Measurements from ENCODE around the gene PIGQ. TPM values are rescaled to one million over a fixed set of nuclear protein-coding genes. Genes with fewer than 3 reads are reported as not detected.

Gene PIGQ
- total and polyA plus RNA-seq, 2 of the 4 experiments (the other 2 are of a cell fraction): 5.9 to 36.8 TPM

GRCh38 chr16:554640-555365, 15.0 kb upstream of the PIGQ start:
- intact Hi-C loops (cut with micrococcal nuclease) (no loop called here), dilution Hi-C loops (cut with HindIII; ENCODE audit: low sequenced_read_pairs, unreplicated experiment) (no loop called here), in situ Hi-C loops (cut with MboI; ENCODE audit: low sequenced_read_pairs) (no loop called here)
- Histone ChIP-seq H3K9me3 (ENCODE audit: control insufficient read depth, insufficient read depth, low read length) (no peaks in the 10 kb centered on the region), H2BK20ac (ENCODE audit: low read depth, low read length) (no peak overlapping the region), H2AFZ (replicated peaks; ENCODE audit: low read length, poor library complexity) (peak overlapping the region; percentile 53), H3K4me3 (ENCODE audit: insufficient read depth, low read depth, low read length) (no peak overlapping the region), H3K36me3 (ENCODE audit: control insufficient read depth, insufficient read depth, low read length) (peaks cover 16% of the 10 kb centered on the region), H3K4ac (ENCODE audit: low read depth, low read length) (no peak overlapping the region), H3K9ac (ENCODE audit: low read depth, low read length) (no peak overlapping the region), H4K20me1 (ENCODE audit: insufficient read depth, low read length) (peaks cover 9% of the 10 kb centered on the region; the same call in 1 of the 2 replicates), H3K18ac (ENCODE audit: low read depth, low read length) (no peak overlapping the region), H2BK5ac (ENCODE audit: low read depth, low read length, poor library complexity, severe bottlenecking) (peak overlapping the region; percentile 46), H4K91ac (ENCODE audit: insufficient read depth, low read depth, low read length) (no peak overlapping the region), H3K27me3 (ENCODE audit: control insufficient read depth, insufficient read depth, low read length) (peaks cover 22% of the 10 kb centered on the region), H3K9me1 (ENCODE audit: insufficient read depth, low read length) (no peaks in the 10 kb centered on the region), H3K4me1 (ENCODE audit: control insufficient read depth, insufficient read depth, low read length) (0 out of 2 replicates have a peak, but pooled peaks cover 3% of the 10 kb centered on the region), H3K4me2 (ENCODE audit: low read depth, low read length) (no peak overlapping the region), H3K14ac (replicated peaks; ENCODE audit: low read depth, low read length) (no peak overlapping the region), H2BK15ac (ENCODE audit: low read depth, low read length) (no peak overlapping the region), H3K23ac (ENCODE audit: low read depth, low read length) (no peak overlapping the region), H2AK5ac (ENCODE audit: low read depth, low read length) (no peak overlapping the region), H3K27ac (ENCODE audit: insufficient read depth, low read length) (no peak overlapping the region), H4K5ac (ENCODE audit: low read depth, low read length) (no peak overlapping the region), H3K79me1 (ENCODE audit: low read depth in 1 of 2, low read length in 2 of 2) (no peaks in the 10 kb centered on the region; a peak in 1 of 4 replicates), H4K8ac (ENCODE audit: low read depth in 2 of 2, low read length in 2 of 2) (no peak overlapping the region), H2BK120ac (ENCODE audit: low read depth, low read length) (no peak overlapping the region), H3K56ac (ENCODE audit: extremely low read depth, insufficient read depth, low read length) (no peak overlapping the region), H2AK9ac (replicated peaks; ENCODE audit: low read depth, low read length, poor library complexity) (peak overlapping the region; percentile 58)
- BruUV-seq (replicated peaks): no TSS peak
- WGBS, 2 experiments (ENCODE audit: extremely low coverage in 2 of 2, insufficient read length in 1 of 2): 64% methylated on average over 21 of the region's 54 CpGs; no CpG with 5 or more reads in 1 of the 2 experiments
- ATAC-seq (ENCODE audit: low read depth) (peak; percentile 50), DNase-seq (peak; percentile 52)
- TF ChIP-seq MAZ (IDR thresholded peaks at IDR 0.05; ENCODE audit: borderline replicate concordance, low read depth, low read length) (peak; percentile 37; the same call in 1 of the 2 replicates), USF2 (IDR thresholded peaks at IDR 0.05; ENCODE audit: low read depth, low read length) (no peak), NFE2L2 (IDR thresholded peaks at IDR 0.05; ENCODE audit: low read depth, low read length) (no peak), POLR2A (IDR thresholded peaks at IDR 0.05; ENCODE audit: low read depth, low read length) (no peak), RCOR1 (IDR thresholded peaks at IDR 0.05; ENCODE audit: insufficient replicate concordance, low read length) (no peak), FOS (IDR thresholded peaks at IDR 0.05; ENCODE audit: low read depth, low read length) (0 out of 2 replicates have a peak, but pooled peaks have one; percentile 9), CHD1 (IDR thresholded peaks at IDR 0.05; ENCODE audit: low read depth, low read length) (no peak), CEBPB (IDR thresholded peaks at IDR 0.05; ENCODE audit: low read depth, low read length) (no peak), MAFK (IDR thresholded peaks at IDR 0.05; ENCODE audit: low read depth, low read length) (no peak)
- TF ChIP-seq, protein P1, sequence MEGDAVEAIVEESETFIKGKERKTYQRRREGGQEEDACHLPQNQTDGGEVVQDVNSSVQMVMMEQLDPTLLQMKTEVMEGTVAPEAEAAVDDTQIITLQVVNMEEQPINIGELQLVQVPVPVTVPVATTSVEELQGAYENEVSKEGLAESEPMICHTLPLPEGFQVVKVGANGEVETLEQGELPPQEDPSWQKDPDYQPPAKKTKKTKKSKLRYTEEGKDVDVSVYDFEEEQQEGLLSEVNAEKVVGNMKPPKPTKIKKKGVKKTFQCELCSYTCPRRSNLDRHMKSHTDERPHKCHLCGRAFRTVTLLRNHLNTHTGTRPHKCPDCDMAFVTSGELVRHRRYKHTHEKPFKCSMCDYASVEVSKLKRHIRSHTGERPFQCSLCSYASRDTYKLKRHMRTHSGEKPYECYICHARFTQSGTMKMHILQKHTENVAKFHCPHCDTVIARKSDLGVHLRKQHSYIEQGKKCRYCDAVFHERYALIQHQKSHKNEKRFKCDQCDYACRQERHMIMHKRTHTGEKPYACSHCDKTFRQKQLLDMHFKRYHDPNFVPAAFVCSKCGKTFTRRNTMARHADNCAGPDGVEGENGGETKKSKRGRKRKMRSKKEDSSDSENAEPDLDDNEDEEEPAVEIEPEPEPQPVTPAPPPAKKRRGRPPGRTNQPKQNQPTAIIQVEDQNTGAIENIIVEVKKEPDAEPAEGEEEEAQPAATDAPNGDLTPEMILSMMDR (conservative IDR thresholded peaks at IDR 0.05; ENCODE audit: low read depth, low read length): no peak
- POLR2A ChIA-PET (ENCODE audit: unreplicated experiment): no interaction called here
- CTCF ChIA-PET: no interaction called here

Data from IMR-90 (cell line).